Muscle of leg (tissue), 11 donors: ENCODE measurements around the gene THSD4. TPM values are rescaled to one million over a fixed set of nuclear protein-coding genes. Genes with fewer than 3 reads are reported as not detected.
A peak's percentile ranks its signal among the peaks of the same experiment; 100 is the strongest.

Experiments used
- DNase-seq: peaks from one replicate; pipeline ENCODE4 v3.0.0; 2013
- H3K27ac ChIP-seq: one replicate; pipeline ENCODE4 v1.5.1; 2013; ENCODE audit warnings: mild to moderate bottlenecking, low read length, control low read depth
- H3K27me3 ChIP-seq: one replicate; pipeline ENCODE4 v1.6.1; 2013; ENCODE audit warnings: low read length; ENCODE audit not compliant: control insufficient read depth, insufficient read depth
- H3K36me3 ChIP-seq: one replicate; pipeline ENCODE4 v1.6.1; 2013; ENCODE audit warnings: low read length; ENCODE audit not compliant: control insufficient read depth, insufficient read depth
- H3K4me1 ChIP-seq: one replicate; pipeline ENCODE4 v1.6.1; 2013; ENCODE audit warnings: low read length; ENCODE audit not compliant: control insufficient read depth, insufficient read depth
- H3K4me3 ChIP-seq: one replicate; pipeline ENCODE4 v1.5.1; 2013; ENCODE audit warnings: low read length, control low read depth
- H3K9me3 ChIP-seq: replicated peaks from 2 replicates; pipeline ENCODE4 v1.6.1; 2013; ENCODE audit warnings: low read depth, low read length; ENCODE audit not compliant: control insufficient read depth
- WGBS: methylation state at CpG from one replicate; pipeline ENCODE4 v1.1.5; 2013; ENCODE audit warnings: missing lambda C conversion rate; ENCODE audit not compliant: insufficient coverage; 5-methylcytosine and 5-hydroxymethylcytosine counted together
- polyA plus RNA-seq, 8 donors: library from polyadenylated mRNA; unstranded; fragments of 120-200 nt; gene quantifications; one replicate each; pipeline versions ENCODE4 v1.2.1 to v1.2.3, GENCODE V29; 2013; ENCODE audit warnings: inconsistent platforms in 1 of 8, low replicate concordance in 1 of 8; ENCODE audit not compliant: insufficient read length in 8 of 8, insufficient read depth in 1 of 8
- total RNA-seq: library from RNA; stranded (reverse); fragments of 120-200 nt; gene quantifications from one replicate; pipeline ENCODE4 v1.2.4, GENCODE V29; 2013

The THSD4 gene
- total and polyA plus RNA-seq, 9 donors: 17.6 to 33.8 (median 25.5) TPM

DNA sequence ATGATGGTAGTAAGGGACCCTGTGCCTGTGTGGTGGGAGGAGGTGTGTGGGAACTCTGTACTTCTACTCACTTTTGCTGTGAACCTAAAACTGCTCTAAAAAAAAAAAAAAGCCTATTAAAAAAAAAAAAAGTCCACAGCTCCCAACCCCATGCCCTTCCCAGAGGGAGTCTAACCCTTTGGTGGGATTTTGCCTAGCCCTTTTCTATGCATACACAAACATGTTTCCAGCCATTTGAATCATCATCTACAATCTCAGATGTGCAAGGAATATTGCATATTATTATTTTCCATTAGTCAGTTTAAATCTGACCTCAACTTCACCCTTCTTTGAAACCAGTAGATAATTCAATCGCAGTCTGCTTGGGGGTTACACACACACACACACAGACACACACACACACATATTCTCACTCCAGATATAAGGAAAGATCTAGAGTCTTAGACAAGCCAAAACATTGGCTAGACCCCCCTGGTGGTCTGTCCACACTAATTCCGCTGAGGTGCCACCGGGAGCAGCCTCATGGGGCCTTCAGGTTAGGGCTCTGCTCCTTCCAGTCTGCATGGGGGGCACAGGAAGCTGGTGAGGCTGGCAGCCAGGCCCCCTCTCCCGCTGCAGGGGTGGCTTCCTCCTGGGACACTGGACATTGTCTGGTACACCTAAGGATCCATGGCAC, 619.6 kb downstream of the THSD4 start:
- Histone ChIP-seq H3K9me3 (no peaks in the 10 kb centered on the region), H3K4me3 (no peak overlapping the region), H3K27ac (no peak overlapping the region), H3K36me3 (peaks cover 17% of the 10 kb centered on the region), H3K27me3 (no peaks in the 10 kb centered on the region), H3K4me1 (peaks cover 5% of the 10 kb centered on the region)
- 83% methylated on average over 3 of the region's 4 CpGs for whole genome bisulfite sequencing
- DNase-seq: no peak

DNA sequence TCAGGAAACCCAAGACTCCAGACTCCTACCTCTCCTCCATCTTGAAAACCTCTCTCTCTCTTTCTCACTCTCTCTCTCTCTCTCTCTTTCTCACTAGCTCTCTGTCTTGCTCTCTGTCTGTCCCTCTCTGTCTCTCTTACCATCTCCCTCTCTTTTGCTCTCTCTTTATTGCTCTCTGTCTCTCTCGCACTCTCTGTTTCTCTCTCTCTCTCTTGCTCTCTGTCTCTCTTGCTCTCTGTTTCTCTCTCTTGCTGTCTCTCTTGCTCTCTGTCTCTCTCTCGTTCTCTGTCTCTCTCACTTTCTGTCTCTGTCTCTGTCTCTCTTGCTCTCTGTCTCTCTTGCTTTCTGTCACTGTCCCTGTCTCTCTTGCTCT, 620.1 kb downstream of the THSD4 start:
- no peaks in the 10 kb centered on the region for H3K9me3 ChIP-seq
- no peak for DNase-seq
- H3K4me3 ChIP-seq: no peak overlapping the region
- peaks cover 17% of the 10 kb centered on the region for H3K36me3 ChIP-seq
- WGBS: 92% methylated on average over 2 of the region's 2 CpGs
- H3K4me1 ChIP-seq: peaks cover 2% of the 10 kb centered on the region
- H3K27me3 ChIP-seq: no peaks in the 10 kb centered on the region
- no peak overlapping the region for H3K27ac ChIP-seq

DNA sequence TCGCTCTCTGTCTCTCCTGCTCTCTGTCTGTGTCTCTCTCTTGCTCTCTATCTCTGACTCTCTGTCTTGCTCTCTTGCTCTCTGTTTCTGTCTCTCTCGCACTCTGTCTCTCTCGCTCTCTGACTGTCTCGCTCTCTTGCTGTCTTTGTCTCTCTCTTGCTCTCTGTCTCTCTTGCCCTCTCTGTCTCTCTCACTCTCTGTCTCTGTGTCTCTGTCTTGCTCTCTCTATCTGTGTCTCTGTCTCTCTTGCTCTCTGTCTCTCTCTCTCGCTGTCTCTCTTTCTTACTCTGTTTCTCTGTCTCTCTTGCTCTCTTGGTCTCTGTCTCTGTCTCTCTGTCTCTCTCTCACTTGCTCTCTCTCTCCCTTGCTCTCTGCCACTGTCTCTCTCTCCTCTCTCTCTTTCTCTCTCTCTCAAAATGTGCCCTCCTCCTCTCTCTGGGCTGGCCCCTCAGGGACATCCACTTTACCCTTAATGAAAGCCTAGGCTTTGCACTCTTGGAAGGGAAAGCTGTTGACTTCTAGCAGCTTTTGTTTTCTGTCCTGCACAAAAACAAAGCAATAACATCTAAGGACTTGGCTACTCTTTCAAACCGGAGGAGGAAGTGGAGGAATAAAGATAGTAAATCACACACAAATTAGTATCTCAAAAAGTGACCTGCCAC, 621.1 kb downstream of the THSD4 start:
- no peaks in the 10 kb centered on the region for H3K4me1 ChIP-seq
- peaks cover 11% of the 10 kb centered on the region for H3K36me3 ChIP-seq
- no peak overlapping the region for H3K27ac ChIP-seq
- H3K9me3 ChIP-seq: no peaks in the 10 kb centered on the region
- DNase-seq: no peak
- no peak overlapping the region for H3K4me3 ChIP-seq
- H3K27me3 ChIP-seq: no peaks in the 10 kb centered on the region
- WGBS: 96% methylated on average over 5 of the region's 6 CpGs

DNA sequence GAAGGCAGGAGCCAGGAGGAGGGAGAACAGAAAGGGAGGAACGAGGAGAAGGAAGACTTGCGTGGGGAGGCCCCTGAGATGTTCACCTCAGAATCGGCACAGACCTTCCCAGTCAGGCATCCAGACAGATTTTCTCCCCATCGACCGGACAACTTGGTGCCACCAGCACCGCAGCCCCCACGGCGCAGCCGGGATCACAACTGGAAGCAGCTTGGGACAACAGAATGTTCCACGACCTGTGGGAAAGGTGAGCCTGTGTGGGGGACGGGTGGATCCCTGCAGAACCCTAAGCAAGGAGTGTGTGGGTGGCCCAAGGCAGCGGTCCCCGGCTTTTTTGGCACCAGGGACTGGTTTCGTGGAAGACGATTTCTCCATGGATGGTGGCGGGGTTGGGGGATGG, 622.5 kb downstream of the THSD4 start:
- Histone ChIP-seq H3K4me3 (no peak overlapping the region), H3K27ac (no peak overlapping the region), H3K36me3 (peaks cover 12% of the 10 kb centered on the region), H3K4me1 (no peaks in the 10 kb centered on the region), H3K9me3 (no peaks in the 10 kb centered on the region), H3K27me3 (no peaks in the 10 kb centered on the region)
- no peak for DNase-seq
- WGBS: 85% methylated on average over 13 of the region's 16 CpGs

DNA sequence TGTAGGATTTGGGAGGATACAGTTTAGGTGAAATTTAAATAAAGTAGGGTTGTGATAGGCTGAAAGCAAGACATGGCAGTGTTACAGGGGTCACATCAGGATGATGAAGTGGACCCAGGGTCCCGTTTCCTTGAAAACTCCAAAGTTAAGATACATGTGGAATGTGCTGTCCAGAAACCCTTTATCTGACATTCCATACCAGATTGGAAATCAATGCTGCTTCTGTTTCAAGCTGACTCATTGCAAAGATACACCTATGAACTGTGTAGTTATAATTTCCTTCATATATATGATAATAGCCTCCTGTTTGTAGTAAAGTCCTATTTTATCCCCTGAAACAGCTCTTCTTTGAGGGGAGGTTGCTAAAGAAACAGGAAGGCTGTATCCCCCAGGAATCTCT, 624.1 kb downstream of the THSD4 start:
- Histone ChIP-seq H3K9me3 (no peaks in the 10 kb centered on the region), H3K4me1 (no peaks in the 10 kb centered on the region), H3K36me3 (peaks cover 12% of the 10 kb centered on the region), H3K27ac (no peak overlapping the region), H3K27me3 (no peaks in the 10 kb centered on the region), H3K4me3 (no peak overlapping the region)
- DNase-seq: no peak
- no CpG with 5 or more reads among the region's 1 CpG for WGBS

DNA sequence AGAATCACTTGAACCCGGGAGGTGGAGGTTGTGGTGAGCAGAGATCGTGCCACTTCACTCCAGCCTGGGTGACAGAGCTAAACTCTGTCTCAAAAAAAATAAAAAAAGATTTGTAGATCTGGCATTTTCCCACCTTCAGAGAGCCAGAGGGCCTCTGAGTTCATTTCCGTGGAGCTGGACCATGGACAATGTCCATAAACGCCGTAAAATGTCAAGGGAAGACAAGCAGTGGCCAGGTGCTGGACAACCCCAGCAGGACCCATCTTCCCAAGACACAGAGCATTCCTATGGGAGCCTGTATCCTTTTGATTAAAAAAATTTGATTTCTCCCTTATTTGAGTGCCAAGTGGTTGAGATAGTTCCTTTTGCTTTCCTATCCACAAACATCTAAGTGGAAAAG, 627.7 kb downstream of the THSD4 start:
- Histone ChIP-seq H3K4me1 (no peaks in the 10 kb centered on the region), H3K27me3 (no peaks in the 10 kb centered on the region), H3K36me3 (peaks cover 10% of the 10 kb centered on the region), H3K4me3 (no peak overlapping the region), H3K9me3 (no peaks in the 10 kb centered on the region), H3K27ac (no peak overlapping the region)
- no peak for DNase-seq
- WGBS: 56% methylated on average over 1 of the region's 5 CpGs

DNA sequence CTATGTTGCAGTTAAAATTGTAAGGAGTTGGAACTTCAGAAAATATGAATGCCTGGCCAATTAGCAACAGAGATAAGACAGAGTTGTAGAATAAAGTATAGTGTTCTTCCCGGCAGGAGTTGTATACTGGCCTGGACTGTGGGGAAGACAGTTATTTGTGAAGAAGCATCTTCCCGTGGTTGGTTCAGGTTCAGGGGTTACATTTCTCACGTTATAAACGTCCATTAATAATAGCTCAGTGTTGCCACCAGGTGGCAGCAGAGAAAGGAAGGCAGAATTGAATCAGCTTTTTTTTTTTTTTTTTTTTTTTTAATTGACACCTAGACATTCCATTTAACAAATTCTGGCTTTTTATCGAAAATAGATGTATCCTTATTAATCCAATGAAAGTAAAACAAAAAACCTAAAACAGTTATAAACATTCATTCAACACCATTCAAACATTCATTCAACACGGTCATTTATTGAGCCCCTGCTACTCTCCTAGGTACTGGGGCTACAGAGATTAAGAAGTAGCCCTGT, 628.7 kb downstream of the THSD4 start:
- H3K4me1 ChIP-seq: no peaks in the 10 kb centered on the region
- H3K27ac ChIP-seq: no peak overlapping the region
- peaks cover 13% of the 10 kb centered on the region for H3K36me3 ChIP-seq
- no peak overlapping the region for H3K4me3 ChIP-seq
- H3K27me3 ChIP-seq: no peaks in the 10 kb centered on the region
- no CpG with 5 or more reads among the region's 6 CpGs for WGBS
- H3K9me3 ChIP-seq: no peaks in the 10 kb centered on the region
- peak; percentile 71 for DNase-seq

DNA sequence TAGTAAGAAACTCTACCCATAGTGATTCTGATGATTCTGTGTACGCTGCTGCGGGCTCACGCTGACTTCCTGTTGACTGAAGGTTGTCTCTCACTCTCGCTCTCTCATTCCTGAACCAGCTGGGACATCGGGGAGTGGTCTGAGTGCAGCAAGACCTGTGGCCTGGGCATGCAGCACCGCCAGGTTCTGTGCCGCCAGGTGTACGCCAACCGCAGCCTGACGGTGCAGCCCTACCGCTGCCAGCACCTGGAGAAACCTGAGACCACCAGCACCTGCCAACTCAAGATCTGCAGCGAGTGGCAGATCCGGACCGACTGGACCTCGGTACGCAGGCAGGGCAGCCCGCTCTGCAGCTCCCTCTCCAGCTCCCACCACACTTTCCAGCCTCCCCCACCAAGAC, 631.4 kb downstream of the THSD4 start:
- 97% methylated on average over 15 of the region's 17 CpGs for WGBS
- H3K9me3 ChIP-seq: no peaks in the 10 kb centered on the region
- H3K27me3 ChIP-seq: no peaks in the 10 kb centered on the region
- H3K4me1 ChIP-seq: no peaks in the 10 kb centered on the region
- H3K27ac ChIP-seq: no peak overlapping the region
- peaks cover 20% of the 10 kb centered on the region for H3K36me3 ChIP-seq
- DNase-seq: no peak
- no peak overlapping the region for H3K4me3 ChIP-seq

DNA sequence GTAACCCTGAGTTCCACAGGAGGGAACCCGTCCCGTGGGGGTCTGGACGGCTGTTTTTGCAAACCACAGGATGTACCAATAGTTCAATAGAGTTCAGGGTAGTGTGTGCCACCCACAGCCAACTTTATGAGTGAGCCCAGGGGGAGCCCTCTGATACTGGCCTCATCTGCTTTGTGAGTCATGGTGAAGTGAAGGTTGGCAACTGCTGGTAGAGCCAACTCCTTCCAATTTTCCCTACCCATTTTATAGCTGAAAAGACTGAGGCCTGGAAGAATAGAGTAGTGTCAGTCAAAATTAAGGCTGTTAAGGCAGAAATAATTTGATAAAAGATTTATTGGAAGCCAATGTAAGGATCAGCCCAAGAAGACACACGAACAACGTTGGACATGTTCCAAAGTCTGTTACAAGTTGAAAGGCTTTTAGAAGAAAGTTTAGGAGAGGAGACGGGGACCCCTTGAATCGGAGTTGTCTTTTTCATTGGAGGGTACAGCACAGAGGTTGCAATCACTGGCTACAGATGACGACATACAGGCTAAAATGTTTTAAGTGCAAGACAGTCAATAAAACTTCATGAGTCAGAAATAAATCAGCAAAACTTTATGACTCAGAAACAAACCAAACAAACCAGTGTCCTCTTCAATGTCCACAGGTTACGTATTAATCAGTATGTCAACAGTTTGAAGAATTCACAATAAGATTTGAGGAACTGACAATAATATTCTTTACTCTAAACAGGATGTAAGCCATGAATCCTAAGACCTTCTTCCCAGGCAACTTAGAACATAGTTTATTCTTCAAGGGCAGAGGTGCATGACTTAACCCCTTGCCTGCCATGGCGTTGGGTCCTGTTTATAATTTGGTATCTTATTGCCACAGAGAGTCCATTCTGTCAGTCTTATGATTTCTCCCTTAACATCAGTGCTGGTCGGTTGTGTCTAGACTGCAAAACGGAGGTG, 632.1 kb downstream of the THSD4 start:
- no peak overlapping the region for H3K27ac ChIP-seq
- peaks cover 18% of the 10 kb centered on the region for H3K36me3 ChIP-seq
- H3K4me1 ChIP-seq: peaks cover under 1% of the 10 kb centered on the region
- no peak for DNase-seq
- no peaks in the 10 kb centered on the region for H3K27me3 ChIP-seq
- H3K4me3 ChIP-seq: no peak overlapping the region
- H3K9me3 ChIP-seq: no peaks in the 10 kb centered on the region
- 77% methylated on average over 5 of the region's 12 CpGs for WGBS

DNA sequence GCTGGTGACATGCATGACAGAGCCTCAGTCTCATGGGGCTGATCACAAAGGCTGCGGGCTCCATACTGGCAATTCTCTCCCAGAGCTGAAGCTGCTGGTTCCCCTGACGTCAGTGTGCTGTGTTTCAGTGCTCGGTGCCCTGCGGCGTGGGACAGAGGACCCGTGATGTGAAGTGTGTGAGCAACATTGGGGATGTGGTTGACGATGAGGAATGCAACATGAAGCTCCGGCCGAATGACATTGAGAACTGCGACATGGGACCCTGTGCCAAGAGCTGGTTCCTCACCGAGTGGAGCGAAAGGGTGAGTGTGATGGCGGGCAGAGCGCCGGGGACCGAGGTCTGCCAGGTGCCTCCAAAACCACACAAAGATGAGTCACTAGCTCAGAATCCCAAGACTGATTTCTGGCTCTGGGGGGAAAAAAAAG, 633.0 kb downstream of the THSD4 start:
- Histone ChIP-seq H3K27me3 (no peaks in the 10 kb centered on the region), H3K27ac (no peak overlapping the region), H3K9me3 (no peaks in the 10 kb centered on the region), H3K36me3 (peaks cover 18% of the 10 kb centered on the region), H3K4me3 (no peak overlapping the region), H3K4me1 (peaks cover 6% of the 10 kb centered on the region)
- 89% methylated on average over 14 of the region's 16 CpGs for WGBS
- DNase-seq: no peak
